ENCODE results near the gene CHAT. TPM values are rescaled to one million over a fixed set of nuclear protein-coding genes. Genes with fewer than 3 reads are reported as not detected.

The CHAT gene
- total and polyA plus RNA-seq, 2 donors (not counting 3 experiments of a cell fraction or from before 2014, with no cell fraction given) = not detected

DNA sequence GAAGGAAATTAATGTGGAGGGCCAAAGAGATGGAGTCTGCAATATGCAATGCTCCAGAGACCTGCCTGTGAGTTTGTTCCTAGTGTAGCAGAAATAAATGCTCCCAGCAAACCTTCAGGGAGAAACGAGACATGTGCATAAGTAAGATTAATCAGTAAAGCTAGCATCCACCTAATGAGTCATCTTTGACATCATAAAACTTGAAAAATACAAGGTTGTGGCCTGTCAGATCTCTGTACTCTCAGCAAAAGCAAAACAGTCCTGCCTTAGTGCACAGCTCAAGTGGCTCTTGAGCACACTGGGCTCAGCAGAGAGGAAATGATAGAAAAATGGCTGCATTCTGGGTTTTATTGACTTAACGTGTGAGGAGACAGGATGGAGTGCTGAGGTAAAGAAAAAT, 42.4 kb upstream of the CHAT start:
- Histone ChIP-seq H3K27ac (ENCODE audit: insufficient read depth, low read depth, low read length) (no peak overlapping the region), H3K9me1 (replicated peaks; ENCODE audit: control insufficient read depth, extremely low read depth, insufficient read depth, low read length) (no peaks in the 10 kb centered on the region), H3K4me3 (replicated peaks in 1 of 3; ENCODE audit: insufficient read depth in 1 of 3, low read depth in 1 of 3, low read length in 3 of 3) (no peak overlapping the region), H3K9me3 (replicated peaks; ENCODE audit: control insufficient read depth, insufficient read depth, low read length) (no peaks in the 10 kb centered on the region), H3K79me2 (ENCODE audit: control insufficient read depth, insufficient read depth, low read length) (no peaks in the 10 kb centered on the region), H2AFZ (ENCODE audit: low read depth, low read length) (no peak overlapping the region), H4K20me1 (replicated peaks; ENCODE audit: control insufficient read depth, extremely low read depth, insufficient read depth, low read length) (no peaks in the 10 kb centered on the region), H3K4me1 (ENCODE audit: control insufficient read depth, extremely low read depth, insufficient read depth, low read length) (no peaks in the 10 kb centered on the region), H3K27me3 (ENCODE audit: control insufficient read depth in 2 of 2, insufficient read depth in 2 of 2, low read length in 2 of 2) (no peaks in the 10 kb centered on the region), H3K4me2 (ENCODE audit: insufficient read depth, low read length) (no peak overlapping the region), H3K9ac (replicated peaks; ENCODE audit: extremely low read depth, insufficient read depth, low read length) (no peak overlapping the region), H3K36me3 (ENCODE audit: control insufficient read depth in 2 of 2, extremely low read depth in 1 of 2, insufficient read depth in 2 of 2, low read length in 2 of 2) (no peaks in the 10 kb centered on the region)
- no peak for DNase-seq (ENCODE audit: low read depth, low spot score)
- TF ChIP-seq JUN (IDR thresholded peaks at IDR 0.05; ENCODE audit: borderline replicate concordance, insufficient read depth, insufficient read length, low read depth) = no peak
- TF ChIP-seq, protein P1, sequence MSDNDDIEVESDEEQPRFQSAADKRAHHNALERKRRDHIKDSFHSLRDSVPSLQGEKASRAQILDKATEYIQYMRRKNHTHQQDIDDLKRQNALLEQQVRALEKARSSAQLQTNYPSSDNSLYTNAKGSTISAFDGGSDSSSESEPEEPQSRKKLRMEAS (IDR thresholded peaks at IDR 0.05; ENCODE audit: insufficient read depth, insufficient read length) = no peak
- no peak for TF ChIP-seq EZH2 (IDR thresholded peaks at IDR 0.05; ENCODE audit: borderline replicate concordance, low read depth, low read length, severe bottlenecking)
- TF ChIP-seq MYC (IDR thresholded peaks at IDR 0.05; ENCODE audit: low read depth, low read length) = no peak
- no peak for TF ChIP-seq POLR2A (IDR thresholded peaks at IDR 0.05; ENCODE audit: low read depth, low read length)
- no peak for TF ChIP-seq GATA2 (IDR thresholded peaks at IDR 0.05; ENCODE audit: insufficient read depth, insufficient read length, low read depth, low read length)
- no peak for TF ChIP-seq FOS (IDR thresholded peaks at IDR 0.05; ENCODE audit: borderline replicate concordance, insufficient read depth, low read length)
- TF ChIP-seq POLR2AphosphoS5 (IDR thresholded peaks at IDR 0.05; ENCODE audit: insufficient read depth, low read depth, low read length) = no peak
- TF ChIP-seq, protein P2, sequence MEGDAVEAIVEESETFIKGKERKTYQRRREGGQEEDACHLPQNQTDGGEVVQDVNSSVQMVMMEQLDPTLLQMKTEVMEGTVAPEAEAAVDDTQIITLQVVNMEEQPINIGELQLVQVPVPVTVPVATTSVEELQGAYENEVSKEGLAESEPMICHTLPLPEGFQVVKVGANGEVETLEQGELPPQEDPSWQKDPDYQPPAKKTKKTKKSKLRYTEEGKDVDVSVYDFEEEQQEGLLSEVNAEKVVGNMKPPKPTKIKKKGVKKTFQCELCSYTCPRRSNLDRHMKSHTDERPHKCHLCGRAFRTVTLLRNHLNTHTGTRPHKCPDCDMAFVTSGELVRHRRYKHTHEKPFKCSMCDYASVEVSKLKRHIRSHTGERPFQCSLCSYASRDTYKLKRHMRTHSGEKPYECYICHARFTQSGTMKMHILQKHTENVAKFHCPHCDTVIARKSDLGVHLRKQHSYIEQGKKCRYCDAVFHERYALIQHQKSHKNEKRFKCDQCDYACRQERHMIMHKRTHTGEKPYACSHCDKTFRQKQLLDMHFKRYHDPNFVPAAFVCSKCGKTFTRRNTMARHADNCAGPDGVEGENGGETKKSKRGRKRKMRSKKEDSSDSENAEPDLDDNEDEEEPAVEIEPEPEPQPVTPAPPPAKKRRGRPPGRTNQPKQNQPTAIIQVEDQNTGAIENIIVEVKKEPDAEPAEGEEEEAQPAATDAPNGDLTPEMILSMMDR (IDR thresholded peaks at IDR 0.05; ENCODE audit: extremely low read depth in 1 of 2, insufficient read depth in 1 of 2, low read depth in 1 of 2, low read length in 2 of 2) = no peak
- dilution Hi-C loops (cut with MboI; ENCODE audit: extremely low pct_ligation_motif_present, low sequenced_read_pairs) (no loop called here), intact Hi-C loops (cut with micrococcal nuclease) (no loop called here)
- no TSS peak for BruUV-seq (replicated peaks)
- ChIA-PET POLR2A (no interaction called here), CTCF (interaction anchor here (0.9 kb wide), 1 partner anchor 22 kb away, joined by 3 read pairs; no protein-coding TSS in a partner anchor)
- no peak for FAIRE-seq
